HL-60 (cell line): ENCODE results near the gene ATP6V1F.

Experiments
- GABPA ChIP-seq: IDR thresholded peaks from 2 replicates; pipeline ENCODE4 v1.6.1; 2012; ENCODE audit warnings: low read depth
- POLR2AphosphoS5 ChIP-seq: IDR thresholded peaks from 2 replicates; pipeline ENCODE4 v1.6.1; 2012; ENCODE audit warnings: low read depth
- SPI1 ChIP-seq: IDR thresholded peaks from 2 replicates; pipeline ENCODE4 v1.6.1; 2012; ENCODE audit warnings: low read depth, mild to moderate bottlenecking, borderline replicate concordance
- TF ChIP-seq, protein P1 (sequence below): IDR thresholded peaks from one replicate; pipeline ENCODE4 v1.5.1; 2011; ENCODE audit warnings: low read length, control low read depth, inconsistent platforms; ENCODE audit not compliant: insufficient read depth
- TF ChIP-seq, protein P2 (sequence below): IDR thresholded peaks from 2 replicates; pipeline ENCODE4 v1.6.1; 2012; ENCODE audit warnings: low read depth; ENCODE audit not compliant: insufficient replicate concordance

DNA sequence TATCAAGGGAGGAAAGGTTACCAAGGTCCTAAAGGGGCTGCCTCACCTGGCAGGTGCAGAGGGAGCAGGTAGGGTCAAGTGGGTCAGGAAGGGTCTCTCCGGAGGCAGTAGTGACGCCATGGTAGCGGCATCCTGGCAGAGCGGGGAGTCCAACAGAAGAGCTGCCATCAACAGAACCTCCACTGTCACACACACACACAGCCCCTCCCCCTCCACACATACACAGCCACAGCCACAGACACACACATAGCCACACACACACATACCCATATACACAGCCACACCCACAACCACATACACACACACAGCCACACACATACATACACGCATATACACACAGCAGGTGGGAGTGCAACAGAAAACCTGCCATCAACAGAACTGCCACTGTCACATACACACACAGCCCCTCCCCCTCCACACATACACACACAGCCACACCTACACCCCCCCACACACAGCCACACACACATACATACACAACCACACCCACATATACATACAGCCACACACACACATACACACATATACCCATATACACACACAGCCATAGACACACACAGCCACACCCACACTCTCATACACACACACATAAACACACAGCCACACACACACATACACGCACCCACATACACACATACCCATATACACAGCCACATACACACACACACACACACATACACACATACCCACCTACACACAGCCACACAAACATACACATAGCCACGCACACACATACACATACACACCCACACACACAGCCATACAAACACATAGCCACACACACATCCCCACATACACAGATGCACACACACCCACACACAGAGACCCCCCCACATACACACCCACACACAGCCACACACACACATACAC, 24.7 kb downstream of the ATP6V1F start:
- TF ChIP-seq, protein P1, sequence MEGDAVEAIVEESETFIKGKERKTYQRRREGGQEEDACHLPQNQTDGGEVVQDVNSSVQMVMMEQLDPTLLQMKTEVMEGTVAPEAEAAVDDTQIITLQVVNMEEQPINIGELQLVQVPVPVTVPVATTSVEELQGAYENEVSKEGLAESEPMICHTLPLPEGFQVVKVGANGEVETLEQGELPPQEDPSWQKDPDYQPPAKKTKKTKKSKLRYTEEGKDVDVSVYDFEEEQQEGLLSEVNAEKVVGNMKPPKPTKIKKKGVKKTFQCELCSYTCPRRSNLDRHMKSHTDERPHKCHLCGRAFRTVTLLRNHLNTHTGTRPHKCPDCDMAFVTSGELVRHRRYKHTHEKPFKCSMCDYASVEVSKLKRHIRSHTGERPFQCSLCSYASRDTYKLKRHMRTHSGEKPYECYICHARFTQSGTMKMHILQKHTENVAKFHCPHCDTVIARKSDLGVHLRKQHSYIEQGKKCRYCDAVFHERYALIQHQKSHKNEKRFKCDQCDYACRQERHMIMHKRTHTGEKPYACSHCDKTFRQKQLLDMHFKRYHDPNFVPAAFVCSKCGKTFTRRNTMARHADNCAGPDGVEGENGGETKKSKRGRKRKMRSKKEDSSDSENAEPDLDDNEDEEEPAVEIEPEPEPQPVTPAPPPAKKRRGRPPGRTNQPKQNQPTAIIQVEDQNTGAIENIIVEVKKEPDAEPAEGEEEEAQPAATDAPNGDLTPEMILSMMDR, result no peak
- no peak for TF ChIP-seq GABPA
- no peak for TF ChIP-seq POLR2AphosphoS5
- TF ChIP-seq, protein P2, sequence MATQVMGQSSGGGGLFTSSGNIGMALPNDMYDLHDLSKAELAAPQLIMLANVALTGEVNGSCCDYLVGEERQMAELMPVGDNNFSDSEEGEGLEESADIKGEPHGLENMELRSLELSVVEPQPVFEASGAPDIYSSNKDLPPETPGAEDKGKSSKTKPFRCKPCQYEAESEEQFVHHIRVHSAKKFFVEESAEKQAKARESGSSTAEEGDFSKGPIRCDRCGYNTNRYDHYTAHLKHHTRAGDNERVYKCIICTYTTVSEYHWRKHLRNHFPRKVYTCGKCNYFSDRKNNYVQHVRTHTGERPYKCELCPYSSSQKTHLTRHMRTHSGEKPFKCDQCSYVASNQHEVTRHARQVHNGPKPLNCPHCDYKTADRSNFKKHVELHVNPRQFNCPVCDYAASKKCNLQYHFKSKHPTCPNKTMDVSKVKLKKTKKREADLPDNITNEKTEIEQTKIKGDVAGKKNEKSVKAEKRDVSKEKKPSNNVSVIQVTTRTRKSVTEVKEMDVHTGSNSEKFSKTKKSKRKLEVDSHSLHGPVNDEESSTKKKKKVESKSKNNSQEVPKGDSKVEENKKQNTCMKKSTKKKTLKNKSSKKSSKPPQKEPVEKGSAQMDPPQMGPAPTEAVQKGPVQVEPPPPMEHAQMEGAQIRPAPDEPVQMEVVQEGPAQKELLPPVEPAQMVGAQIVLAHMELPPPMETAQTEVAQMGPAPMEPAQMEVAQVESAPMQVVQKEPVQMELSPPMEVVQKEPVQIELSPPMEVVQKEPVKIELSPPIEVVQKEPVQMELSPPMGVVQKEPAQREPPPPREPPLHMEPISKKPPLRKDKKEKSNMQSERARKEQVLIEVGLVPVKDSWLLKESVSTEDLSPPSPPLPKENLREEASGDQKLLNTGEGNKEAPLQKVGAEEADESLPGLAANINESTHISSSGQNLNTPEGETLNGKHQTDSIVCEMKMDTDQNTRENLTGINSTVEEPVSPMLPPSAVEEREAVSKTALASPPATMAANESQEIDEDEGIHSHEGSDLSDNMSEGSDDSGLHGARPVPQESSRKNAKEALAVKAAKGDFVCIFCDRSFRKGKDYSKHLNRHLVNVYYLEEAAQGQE, result no peak
- no peak for TF ChIP-seq SPI1
